Measurements from ENCODE around the gene PLCB1.

Gene PLCB1

DNA sequence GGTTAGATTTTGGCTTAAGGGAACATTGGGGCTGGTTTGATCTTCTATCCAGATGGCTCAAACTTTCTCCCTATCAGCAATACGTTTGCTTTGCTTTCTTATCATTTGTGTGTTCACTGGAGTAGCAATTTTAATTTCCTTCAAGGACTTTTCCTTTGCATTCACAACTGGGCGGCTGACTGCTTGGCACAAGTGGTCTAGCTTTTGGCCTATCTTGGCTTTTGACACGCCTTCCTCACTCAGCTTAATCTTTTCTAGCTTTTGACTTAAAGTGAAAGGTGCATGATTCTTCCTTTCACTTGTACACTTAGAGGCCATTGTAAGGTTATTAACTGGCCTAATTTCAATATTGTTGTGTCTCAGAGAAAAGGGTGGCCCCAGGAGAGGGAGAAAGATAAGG lies 254.9 kb downstream of the PLCB1 start:
- Mint-ChIP-seq H3K27ac (peak overlapping the region; percentile 5), H3K27me3 (ENCODE audit: low read depth, poor library complexity) (no peaks in the 10 kb centered on the region), H3K36me3 (ENCODE audit: low read depth) (peaks cover 12% of the 10 kb centered on the region), H3K4me3 (no peak overlapping the region), H3K9me3 (peaks cover 17% of the 10 kb centered on the region), H3K4me1 (peaks cover 22% of the 10 kb centered on the region)
- DNase-seq: no peak
- TF ChIP-seq, protein P1, sequence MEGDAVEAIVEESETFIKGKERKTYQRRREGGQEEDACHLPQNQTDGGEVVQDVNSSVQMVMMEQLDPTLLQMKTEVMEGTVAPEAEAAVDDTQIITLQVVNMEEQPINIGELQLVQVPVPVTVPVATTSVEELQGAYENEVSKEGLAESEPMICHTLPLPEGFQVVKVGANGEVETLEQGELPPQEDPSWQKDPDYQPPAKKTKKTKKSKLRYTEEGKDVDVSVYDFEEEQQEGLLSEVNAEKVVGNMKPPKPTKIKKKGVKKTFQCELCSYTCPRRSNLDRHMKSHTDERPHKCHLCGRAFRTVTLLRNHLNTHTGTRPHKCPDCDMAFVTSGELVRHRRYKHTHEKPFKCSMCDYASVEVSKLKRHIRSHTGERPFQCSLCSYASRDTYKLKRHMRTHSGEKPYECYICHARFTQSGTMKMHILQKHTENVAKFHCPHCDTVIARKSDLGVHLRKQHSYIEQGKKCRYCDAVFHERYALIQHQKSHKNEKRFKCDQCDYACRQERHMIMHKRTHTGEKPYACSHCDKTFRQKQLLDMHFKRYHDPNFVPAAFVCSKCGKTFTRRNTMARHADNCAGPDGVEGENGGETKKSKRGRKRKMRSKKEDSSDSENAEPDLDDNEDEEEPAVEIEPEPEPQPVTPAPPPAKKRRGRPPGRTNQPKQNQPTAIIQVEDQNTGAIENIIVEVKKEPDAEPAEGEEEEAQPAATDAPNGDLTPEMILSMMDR (IDR thresholded peaks at IDR 0.05): no peak

DNA sequence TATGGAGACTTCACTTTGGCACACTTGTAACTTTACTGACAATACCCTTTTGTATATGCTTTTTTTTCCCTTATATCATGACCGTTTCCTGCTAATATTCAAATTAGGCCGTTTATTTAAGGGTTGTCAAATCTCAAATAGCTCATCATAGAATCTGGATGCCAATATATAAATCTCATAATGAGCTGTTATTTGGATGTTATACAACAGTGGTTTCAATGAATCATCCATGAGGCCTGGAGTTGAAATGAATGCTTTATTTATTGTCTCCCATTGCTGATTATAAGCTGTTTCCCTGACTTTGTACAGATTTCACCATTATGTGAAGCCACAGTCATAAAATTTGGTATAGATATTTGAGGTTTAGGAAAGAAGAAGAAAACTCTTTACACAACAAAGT lies 256.1 kb downstream of the PLCB1 start:
- no peak overlapping the region for H3K27ac Mint-ChIP-seq
- H3K27me3 Mint-ChIP-seq (ENCODE audit: low read depth, poor library complexity): no peaks in the 10 kb centered on the region
- H3K4me1 Mint-ChIP-seq: peaks cover 22% of the 10 kb centered on the region
- H3K36me3 Mint-ChIP-seq (ENCODE audit: low read depth): peaks cover 7% of the 10 kb centered on the region
- no peak for DNase-seq
- no peak overlapping the region for H3K4me3 Mint-ChIP-seq
- TF ChIP-seq, protein P1 (IDR thresholded peaks at IDR 0.05): no peak
- peaks cover 10% of the 10 kb centered on the region for H3K9me3 Mint-ChIP-seq

DNA sequence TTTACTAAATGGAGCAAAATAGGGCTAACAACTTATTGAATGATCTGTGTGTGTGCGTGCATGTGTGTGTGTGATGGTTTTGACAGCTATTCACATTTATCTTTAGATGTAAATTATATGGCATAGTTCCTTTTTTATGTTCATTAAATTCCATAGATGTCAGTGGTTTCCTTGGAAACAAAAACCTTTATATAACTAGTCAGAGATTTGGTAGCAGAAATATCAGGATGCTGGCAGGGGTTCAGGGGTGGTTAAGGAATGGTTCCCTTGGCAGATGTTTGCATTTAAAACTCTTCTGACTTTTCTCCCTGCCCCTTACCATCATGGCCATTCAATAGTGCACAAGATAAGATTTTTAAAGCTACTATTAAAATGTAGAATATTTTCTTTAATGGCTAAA lies 256.6 kb downstream of the PLCB1 start:
- Mint-ChIP-seq H3K4me1 (peaks cover 22% of the 10 kb centered on the region), H3K4me3 (no peak overlapping the region), H3K9me3 (peaks cover 5% of the 10 kb centered on the region), H3K27me3 (ENCODE audit: low read depth, poor library complexity) (no peaks in the 10 kb centered on the region), H3K36me3 (ENCODE audit: low read depth) (peaks cover 4% of the 10 kb centered on the region), H3K27ac (no peak overlapping the region)
- DNase-seq: no peak
- TF ChIP-seq, protein P1 (IDR thresholded peaks at IDR 0.05): no peak

DNA sequence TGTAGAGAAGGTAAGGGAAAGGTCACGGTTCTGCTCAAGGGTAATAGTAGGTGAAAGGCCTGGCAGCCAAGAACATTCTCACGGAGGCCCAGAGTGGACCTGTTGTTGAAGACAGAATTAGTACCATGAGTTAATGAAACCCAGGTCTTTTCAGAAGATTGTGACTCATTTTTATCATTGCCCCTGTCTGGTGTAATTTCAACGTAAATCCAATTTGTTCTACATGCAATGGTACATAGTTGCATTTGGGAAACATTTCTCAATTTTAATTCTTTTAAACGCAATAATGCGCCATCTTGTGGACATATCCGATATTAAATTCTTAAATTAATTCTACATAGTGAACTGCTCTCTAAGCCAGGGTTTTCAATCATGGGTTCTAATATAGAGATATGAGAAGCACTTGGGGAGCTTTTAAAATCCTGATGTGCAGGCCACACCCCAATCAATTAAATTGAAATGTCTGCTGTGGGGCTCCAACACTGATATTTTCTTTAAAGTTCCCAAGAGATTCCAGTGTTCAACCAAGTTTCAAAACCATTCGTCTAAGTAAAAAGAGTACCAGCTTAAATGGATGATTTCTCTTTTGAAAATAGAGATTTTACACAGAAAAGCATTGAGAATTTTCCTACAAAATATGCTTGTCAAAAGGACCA lies 257.4 kb downstream of the PLCB1 start:
- H3K27me3 Mint-ChIP-seq (ENCODE audit: low read depth, poor library complexity): no peaks in the 10 kb centered on the region
- DNase-seq: no peak
- H3K9me3 Mint-ChIP-seq: no peaks in the 10 kb centered on the region
- H3K27ac Mint-ChIP-seq: no peak overlapping the region
- no peaks in the 10 kb centered on the region for H3K36me3 Mint-ChIP-seq (ENCODE audit: low read depth)
- H3K4me1 Mint-ChIP-seq: peaks cover 20% of the 10 kb centered on the region
- TF ChIP-seq, protein P1 (IDR thresholded peaks at IDR 0.05): peak; percentile 57
- H3K4me3 Mint-ChIP-seq: no peak overlapping the region

DNA sequence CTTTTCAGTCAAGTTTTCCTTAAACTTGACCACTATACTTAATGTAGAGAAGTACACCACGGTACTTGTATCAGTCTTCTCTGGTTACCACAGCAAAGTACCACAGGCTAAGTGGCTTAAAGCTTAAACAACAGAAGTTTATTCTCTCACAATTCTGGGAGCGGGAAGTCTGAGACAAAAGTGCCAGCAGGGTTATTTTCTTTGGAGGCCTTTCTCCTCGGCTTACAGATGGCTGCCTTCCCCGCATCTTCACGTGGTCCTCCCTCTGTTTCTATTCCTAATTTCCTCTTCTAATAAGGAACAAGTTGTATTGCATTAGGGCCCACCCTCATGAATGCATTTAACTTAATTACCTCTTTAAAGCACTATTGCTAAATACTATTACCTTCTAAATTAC lies 258.0 kb downstream of the PLCB1 start:
- Mint-ChIP-seq H3K4me1 (peaks cover 17% of the 10 kb centered on the region), H3K4me3 (no peak overlapping the region), H3K9me3 (no peaks in the 10 kb centered on the region), H3K27me3 (ENCODE audit: low read depth, poor library complexity) (no peaks in the 10 kb centered on the region), H3K36me3 (ENCODE audit: low read depth) (no peaks in the 10 kb centered on the region), H3K27ac (no peak overlapping the region)
- TF ChIP-seq, protein P1 (IDR thresholded peaks at IDR 0.05): no peak
- no peak for DNase-seq

GRCh38 chr20:8390500-8390899 lies 258.4 kb downstream of the PLCB1 start:
- Mint-ChIP-seq H3K27ac (no peak overlapping the region), H3K4me3 (no peak overlapping the region), H3K4me1 (peaks cover 17% of the 10 kb centered on the region), H3K27me3 (ENCODE audit: low read depth, poor library complexity) (no peaks in the 10 kb centered on the region), H3K9me3 (no peaks in the 10 kb centered on the region), H3K36me3 (ENCODE audit: low read depth) (no peaks in the 10 kb centered on the region)
- no peak for DNase-seq
- TF ChIP-seq, protein P1 (IDR thresholded peaks at IDR 0.05): no peak
